Measurements from ENCODE around the gene GRK5. TPM values are rescaled to one million over a fixed set of nuclear protein-coding genes. Genes with fewer than 3 reads are reported as not detected.
A peak's percentile ranks its signal among the peaks of the same experiment; 100 is the strongest.
"Not testable (repeated sequence)": the region's sequence is repeated elsewhere in the genome, so short reads cannot be mapped to it uniquely, and the experiment has no call there.

The GRK5 gene
- total RNA-seq, 2 donors from 2014 or later: 36.4 to 60.1 TPM

DNA sequence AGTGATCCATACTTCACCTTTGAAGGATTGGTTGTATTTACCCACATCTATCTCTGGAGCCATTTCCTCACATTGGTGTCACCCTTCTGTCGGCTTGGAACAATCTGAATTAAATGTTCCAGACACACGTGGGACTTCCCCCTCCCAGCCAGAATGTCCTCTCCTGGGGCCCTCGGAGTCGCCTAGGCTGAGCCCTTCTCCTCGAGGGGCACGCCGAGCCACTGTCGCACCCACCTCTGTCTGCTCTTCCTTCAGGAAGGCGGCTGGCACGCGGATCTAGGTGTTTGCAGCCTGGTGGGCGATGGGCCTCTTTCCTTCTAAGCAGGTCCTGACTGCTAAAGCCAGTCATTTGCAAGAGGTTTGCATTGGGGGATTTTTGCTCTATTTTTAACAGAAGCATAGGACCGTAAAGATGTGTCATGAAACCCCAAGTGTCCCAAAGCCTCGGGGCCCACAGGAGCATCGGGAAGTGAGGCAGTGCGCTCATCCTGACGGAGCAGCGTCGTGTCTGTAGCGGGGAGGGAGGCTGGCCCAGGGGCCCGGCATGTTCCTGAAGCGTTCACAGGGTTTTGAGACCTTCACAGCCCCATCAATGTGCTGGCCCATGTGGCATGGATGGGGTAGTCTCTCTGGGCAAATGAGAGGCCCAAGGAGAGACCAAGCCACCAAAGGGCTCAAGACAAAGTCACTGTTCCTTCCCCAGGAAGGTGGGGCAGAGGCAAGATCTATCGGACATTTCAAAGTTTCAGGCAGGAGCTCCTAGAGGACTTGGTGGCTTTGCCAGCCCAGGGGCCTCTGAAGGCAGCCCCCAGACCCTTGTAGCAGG lies 248.5 kb downstream of the GRK5 start:
- intact Hi-C loops (cut with DNase I): no loop called here
- DNase-seq (no peak), ATAC-seq (no peak)

DNA sequence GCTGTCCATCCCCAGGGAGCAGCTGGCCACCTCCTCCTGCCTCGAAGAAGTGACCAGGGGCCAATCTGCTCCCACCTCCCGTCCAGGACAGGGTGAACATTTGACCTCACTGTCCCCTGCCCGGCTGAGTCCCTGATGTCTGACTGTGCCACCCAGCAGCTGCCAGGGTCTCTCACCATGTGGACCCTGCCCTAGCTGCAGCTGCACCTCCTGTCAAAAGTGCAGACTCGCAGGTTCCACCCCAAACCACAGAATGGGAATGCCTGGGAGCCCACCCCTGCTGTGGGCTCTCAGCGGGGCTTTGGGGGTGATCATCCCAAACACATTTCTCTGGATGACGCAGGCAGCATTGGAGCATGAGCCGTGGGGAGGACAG lies 249.1 kb downstream of the GRK5 start:
- DNase-seq (no peak), ATAC-seq (no peak)
- intact Hi-C loops (cut with DNase I): no loop called here

DNA sequence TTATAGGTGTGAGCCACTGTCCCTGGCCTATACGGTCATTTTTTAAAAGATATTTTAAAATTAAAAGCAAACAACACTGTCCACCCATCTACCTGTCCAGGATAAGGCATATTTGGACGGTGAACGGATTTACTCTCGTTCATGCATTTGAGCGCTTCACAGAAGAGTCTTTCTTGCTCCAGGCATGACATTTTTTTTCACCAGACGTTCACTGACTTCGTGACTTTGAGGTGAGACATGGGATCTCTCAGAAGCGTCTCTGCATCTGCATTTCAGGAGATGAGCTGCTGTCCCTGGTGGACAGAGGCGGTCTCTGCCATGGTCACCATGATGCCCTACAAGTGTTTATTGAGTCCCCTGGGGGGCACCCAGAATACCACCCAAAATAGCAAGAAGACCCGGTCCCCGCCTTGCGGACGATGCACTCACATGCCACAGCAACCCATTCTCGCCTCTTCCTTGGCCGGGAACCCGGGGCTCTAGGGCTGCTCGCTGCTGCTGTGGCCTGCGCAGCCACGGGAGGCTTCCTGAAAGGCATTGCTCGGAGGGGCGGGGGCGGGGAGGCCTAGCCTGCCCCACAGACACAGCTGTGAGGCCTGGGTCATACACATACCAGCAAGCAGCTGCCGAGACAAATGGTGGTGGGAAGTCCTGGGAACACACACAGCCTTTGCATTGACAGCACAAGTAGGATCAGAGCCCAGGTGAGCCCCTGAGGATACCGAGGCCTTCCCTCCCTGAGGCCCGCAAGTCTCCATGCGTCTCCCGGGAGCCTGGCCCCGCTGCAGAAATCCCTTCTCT lies 250.8 kb downstream of the GRK5 start:
- DNase-seq (no peak), ATAC-seq (no peak)
- intact Hi-C loops (cut with DNase I): no loop called here

DNA sequence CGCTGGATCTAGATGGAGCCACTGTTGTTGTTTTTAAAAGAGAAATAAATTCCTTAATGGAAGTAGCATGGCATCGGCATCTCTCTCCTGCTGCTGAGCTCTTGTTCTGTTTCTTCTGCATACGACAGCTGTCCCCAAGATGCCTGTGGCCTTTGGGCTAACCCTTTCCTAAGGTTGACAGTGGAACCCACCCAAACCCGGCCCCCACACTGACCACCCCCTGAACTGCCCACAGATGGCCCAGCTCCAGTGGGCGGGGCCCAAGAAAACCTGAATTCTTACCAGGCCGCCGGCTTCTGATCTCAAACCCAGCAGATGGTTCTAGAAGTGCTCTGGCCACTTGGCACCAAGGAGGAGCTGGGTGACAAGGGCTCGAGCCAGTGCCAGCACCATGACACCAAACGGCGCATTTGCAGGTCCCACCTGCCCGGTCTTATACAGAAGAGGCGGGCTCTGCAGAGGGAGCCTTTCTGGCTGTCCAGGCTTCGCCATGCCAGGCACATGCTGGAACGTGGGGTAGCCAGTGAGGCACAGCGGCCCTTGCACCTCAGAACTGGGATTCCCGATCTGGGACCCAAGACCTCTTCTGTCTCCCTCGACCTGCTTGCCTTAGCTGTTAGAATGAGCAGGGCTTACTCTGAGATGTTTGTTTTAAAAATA lies 252.4 kb downstream of the GRK5 start:
- DNase-seq (no peak), ATAC-seq (no peak)
- intact Hi-C loops (cut with DNase I): no loop called here

DNA sequence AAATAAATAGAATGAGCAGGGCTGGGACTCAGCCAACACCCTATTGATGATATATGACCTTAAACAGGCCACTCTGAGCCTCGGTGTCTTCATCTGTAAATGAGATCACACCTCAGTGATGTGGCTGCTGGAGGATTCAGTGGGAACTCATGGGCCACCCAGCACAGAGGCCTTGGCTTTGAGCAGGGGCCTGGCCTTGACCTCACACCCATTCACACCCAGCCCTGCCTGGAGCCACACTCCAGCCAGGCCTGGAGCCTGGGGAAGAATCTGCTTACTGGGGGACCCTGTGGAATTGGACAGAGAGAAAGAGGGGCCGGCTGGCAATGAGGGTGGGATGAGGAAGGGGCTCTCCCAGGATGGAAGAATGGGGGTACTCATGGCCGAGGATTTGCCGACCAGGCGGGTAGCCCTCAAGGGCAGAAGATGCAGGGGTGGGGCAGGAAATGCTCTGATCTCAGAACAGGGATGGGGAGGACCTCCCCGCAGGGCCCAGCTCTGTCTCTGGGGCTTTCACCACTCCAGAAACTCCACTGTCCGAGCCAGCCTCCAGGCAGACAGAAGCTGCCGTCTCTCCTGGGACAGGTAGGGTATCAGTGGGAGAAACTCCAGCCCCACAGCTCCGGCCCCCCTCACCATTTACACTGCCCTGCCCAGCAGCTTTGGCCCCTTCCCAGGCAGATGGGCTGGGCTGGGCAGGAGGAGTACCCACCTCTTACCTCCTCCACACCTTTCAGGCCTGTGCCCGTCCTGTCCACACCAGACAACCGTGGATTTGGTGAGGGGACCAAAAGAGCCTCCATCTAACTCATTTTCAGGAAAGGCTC lies 253.2 kb downstream of the GRK5 start:
- DNase-seq (no peak), ATAC-seq (peak; percentile 8 to 19)
- intact Hi-C loops (cut with DNase I): no loop called here

DNA sequence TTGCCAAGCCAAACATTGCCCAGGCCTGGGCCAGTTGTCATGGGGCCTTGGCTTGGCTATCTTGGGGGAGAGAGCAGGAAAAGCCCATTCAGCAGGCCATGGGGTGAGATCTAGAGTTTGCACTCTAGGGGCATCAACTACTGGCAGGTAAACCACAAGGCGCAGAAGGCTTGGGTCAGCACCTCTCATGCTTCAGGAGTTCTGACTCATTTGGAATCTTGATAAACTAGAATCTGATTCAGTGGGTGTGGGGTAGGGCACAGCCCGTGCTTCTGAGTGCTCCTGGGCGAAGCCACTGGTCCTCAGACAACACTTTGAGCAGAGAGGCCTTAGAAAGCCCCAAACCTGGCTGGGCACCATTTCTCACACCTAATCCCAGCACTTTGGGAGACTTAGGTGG lies 254.0 kb downstream of the GRK5 start:
- intact Hi-C loops (cut with DNase I): no loop called here
- DNase-seq (no peak), ATAC-seq (peak in 1 of 2 donors; percentile 9)

DNA sequence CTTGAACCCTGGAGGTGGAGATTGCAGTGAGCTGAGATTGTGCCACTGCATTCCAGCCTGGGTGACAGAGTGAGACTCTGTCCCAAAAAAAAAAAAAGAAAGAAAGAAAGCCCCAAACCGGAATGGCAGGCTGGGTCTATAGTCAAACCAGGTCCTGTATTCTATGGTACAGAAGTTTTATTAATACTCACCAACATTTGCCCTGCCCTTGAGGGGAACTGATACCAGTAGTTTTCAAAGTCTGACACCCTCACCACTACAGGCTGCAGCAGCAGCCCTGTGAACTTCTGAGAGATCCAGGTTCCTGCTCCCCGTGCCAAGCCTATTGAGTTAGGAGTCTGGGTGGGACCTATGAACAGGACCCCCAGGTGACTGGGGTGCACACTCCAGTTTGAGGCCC lies 254.6 kb downstream of the GRK5 start:
- no peak for ATAC-seq
- DNase-seq: no peak
- intact Hi-C loops (cut with DNase I): no loop called here

DNA sequence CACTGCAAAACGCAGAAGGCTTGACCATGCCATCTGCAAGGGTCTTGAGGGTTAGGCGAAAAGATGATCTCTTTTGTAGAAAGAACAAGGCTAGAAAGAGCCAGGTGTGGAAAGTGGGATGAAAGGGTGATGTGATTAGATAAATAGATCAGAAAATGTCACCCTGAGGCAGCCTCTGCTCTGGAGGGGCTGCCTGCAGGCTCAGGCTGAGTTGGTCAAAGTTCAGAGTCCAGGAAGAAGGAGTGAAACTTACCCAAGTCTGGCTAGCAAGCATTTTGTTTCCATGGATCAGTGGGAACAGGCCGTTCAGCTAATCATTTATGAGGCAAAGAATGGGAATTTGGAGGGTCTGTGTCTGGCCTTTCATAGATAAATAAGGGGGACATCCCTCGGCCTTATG lies 255.4 kb downstream of the GRK5 start:
- intact Hi-C loops (cut with DNase I): no loop called here
- ATAC-seq: no peak

DNA sequence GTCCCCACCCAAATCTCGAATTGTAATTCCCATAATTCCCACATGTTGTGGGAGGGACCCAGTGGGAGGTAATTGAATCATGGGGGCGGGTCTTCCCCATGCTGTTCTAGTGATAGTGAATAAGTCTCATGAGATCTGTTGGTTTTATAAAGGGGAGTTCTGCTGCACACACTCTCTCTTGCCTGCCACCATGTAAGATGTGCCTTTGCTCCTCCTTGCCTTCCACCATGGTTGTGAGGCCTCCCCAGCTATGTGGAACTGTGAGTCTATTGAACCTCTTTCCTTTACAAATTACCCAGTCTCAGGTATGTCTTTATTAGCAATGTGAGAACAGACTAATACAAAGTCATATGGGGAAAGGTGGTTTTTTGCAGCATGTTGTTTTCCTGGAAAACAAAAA lies 255.8 kb downstream of the GRK5 start:
- DNase-seq; ATAC-seq; intact Hi-C loops (cut with DNase I): not testable (repeated sequence)

More for the DNA sequence above, 255.4 kb downstream of the GRK5 start:
- no peak for DNase-seq

DNA sequence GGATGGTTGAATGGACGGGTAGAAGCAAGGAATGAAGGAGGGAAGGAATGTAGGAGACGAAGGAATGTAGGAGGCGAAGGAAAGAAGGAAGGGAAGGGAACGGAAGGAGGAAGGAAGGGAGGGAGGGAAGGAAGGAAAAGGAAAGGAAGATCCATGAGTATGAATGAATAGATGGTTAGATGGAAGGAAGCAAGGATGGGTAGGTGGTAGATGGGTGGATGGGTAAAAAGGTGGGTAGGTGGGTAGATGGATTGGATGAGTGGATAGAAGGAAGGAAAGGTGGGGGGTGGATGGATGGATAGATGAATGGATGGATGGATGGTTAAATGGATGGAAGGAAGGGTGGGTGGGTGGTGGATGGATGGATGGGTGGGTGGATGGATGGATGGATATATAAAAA lies 257.7 kb downstream of the GRK5 start:
- ATAC-seq: no peak
- DNase-seq: no peak
- intact Hi-C loops (cut with DNase I): no loop called here

DNA sequence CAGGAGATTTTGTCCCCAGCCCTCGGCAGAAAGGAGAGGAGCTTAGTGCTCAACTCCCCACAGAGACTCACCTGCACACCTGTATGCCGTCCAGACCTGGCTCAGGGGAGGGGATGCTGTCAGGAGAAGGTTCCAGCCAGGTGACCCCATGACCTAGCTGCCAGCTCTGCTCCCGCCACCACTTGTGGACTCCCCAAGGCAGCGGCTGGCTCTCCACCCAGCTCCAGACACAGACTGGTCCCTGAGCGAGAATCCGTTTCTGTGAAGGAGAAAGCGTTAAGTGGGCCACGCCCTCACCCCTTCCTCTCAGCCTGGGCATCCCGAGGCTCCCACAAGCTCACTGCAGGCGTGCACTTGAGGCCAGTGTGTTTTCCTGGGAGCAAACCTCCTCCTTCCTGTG lies 258.7 kb downstream of the GRK5 start:
- intact Hi-C loops (cut with DNase I): no loop called here
- ATAC-seq: no peak
- no peak for DNase-seq

DNA sequence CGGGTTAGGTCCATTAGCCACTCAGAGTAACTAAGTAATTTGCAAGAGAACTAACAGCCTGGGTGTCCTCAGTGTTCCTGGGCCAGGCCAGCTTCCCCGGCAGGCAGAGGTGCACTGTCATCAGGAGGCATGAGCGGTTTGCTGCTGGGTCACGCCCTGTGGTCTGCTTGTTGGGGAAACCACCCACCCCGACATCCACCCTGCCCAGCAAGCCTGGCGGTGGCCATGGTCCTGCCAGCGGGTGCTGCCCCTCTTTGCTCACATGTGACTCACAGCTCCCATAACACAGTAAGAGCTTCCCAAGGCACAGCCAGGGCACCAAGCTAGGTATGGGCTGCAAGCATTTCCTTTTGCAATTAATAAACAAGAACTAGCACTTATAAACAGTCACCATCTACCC lies 259.3 kb downstream of the GRK5 start:
- ATAC-seq: no peak
- DNase-seq: no peak
- intact Hi-C loops (cut with DNase I): no loop called here

DNA sequence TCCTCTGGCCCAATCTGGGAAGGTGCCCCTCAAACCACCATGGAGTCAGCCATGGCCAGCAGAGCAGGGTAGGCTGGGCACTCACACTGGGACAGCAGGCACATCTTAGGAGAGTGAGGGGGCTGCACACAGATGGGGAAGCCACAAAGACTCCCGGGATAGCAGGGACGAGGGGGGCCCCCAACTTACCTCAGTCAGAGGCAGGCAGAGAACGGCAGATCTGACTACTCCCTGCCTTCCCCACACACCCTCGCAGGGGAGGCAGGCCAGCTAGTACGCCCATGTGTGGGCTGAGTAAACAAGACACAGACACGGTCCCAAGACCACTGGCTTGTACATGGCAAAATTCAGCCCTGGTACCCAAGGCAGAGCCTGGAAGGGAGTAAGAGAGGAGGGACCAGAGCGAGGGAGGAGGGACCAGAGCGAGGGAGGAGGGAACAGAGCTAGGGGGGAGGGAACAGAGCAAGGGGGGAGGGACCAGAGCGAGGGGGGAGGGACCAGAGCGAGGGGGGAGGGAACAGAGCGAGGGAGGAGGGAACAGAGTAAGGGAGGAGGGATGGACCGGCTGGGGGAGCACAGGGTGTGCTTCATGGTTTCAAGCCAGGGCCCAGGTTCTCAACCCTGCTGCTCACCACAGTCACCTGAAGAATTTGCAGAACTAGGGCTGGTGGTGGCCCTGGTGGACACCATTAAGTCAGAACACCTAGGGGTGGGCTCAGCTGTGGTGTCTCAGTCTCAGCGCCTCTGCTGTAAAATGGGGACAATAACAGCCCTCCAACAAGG lies 261.4 kb downstream of the GRK5 start:
- DNase-seq: no peak
- intact Hi-C loops (cut with DNase I): no loop called here
- ATAC-seq: no peak

DNA sequence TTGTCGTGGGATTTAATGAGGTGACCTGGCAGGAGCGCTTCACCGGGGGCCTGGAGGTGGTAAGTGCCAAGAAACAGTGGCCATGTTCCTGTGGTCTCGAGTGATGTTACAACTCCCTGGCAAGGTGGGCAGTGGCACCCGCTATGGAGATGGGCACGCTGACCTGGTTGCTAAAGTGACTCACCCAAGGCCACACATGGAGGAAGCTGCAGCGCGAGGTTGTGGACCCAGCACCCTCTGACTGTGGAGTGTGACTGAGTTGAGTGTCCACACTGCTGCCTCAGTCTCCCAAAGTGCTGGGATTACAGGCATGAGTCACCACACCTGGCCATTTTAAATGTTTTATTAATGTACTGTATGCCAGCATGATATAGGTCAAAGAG lies 261.9 kb downstream of the GRK5 start:
- intact Hi-C loops (cut with DNase I): no loop called here
- DNase-seq: no peak
- ATAC-seq: no peak

DNA sequence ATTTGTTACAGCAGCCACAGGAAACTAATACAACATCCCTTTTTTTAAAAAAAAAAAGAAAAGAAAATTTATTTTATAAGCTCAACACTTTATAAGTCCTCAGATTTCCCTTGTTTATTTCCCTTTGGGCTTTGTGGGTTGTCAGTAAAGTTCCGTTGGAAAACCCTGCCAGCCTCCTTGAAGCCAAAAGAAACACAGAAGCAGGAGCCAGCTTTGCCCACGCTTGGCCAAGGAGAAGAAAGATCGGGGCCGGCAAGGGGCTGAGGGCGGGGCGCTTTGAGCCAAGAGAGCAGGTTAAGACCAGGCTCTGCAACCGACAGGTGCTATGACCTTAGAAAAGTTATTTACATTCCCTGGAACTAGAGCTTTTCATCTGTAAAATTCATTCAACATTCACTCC lies 262.5 kb downstream of the GRK5 start:
- intact Hi-C loops (cut with DNase I): no loop called here
- ATAC-seq: no peak
- DNase-seq: no peak

DNA sequence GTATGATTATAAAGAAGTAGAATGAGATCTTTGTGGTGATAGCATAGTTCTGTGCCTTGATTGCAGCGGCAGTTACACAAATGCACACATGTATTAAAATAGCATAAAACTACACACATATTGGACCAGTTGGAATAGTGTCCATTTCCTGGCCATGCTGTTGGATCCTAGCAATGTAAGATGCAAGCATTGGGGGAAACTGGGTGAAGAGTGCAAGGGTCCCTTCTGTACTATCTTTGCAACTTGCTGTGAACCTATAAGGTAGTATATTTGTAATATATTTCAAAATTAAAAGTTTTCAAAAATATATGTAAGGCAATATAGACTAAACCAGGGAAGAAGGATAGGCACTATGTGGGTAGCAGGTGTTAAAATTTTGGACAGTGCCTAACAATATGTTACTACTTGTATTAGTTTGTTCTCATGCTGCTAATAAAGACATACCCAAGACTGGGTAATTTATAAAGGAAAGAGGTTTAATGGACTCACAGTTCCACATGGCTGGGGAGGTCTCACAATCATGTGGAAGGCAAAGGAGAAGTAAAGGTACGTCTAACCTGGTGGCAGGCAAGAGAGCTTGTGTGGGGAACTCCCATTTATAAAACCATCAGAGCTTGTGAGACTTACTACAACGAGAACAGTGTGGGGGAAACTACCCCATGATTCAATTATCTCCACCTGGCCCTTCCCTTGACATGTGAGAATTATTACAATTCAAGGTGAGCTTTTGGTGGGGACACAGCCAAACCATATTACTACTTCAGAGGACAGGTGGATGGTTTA lies 263.7 kb downstream of the GRK5 start:
- ATAC-seq (no peak), DNase-seq (no peak)
- intact Hi-C loops (cut with DNase I): no loop called here

DNA sequence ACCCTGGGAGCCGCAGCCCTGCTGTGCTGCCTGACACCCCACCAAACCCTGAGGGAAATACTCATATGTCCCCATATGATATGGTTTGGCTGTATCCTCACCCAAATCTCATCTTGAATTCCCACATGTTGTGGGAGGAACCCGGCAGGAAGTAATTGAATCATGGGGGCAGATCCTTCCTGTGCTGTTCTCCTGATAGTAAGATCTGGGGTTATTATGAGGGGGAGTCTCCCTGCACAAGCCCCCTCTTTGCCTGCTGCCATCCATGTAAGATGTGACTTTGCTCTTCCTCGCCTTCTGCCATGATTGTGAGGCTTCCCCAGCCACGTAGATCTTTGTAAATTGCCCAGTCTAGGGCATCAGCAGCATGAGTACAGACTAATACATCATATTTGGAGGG lies 266.4 kb downstream of the GRK5 start:
- intact Hi-C loops (cut with DNase I): no loop called here
- no peak for ATAC-seq
- DNase-seq: no peak

DNA sequence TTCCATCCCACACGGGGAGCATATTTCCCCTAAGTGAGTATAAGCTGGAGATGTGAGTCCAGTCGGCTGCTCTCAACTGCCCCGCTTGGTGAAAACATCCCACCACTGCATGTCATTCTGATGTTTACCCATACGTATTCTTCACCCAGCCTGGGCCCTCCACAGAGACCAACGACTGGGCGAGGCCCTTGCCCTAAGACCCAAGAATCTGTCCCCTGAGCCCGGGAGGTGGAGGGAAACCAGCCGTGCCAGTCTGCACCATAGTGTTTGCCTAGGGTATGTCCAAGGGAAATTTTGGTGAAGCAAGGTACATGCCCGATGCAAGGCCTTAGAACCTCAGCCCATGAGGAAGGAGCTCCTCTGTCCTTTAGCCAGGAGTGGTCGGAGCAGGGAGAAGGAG lies 267.2 kb downstream of the GRK5 start:
- intact Hi-C loops (cut with DNase I): no loop called here
- DNase-seq (no peak), ATAC-seq (no peak)

Data from left cardiac atrium (tissue), 4 donors.